ENCODE measurements around the gene PSAT1. TPM values are rescaled to one million over a fixed set of nuclear protein-coding genes. Genes with fewer than 3 reads are reported as not detected.

PSAT1 gene
- total and polyA plus RNA-seq, 4 donors, result 4.0 to 48.4 (median 11.1) TPM

DNA sequence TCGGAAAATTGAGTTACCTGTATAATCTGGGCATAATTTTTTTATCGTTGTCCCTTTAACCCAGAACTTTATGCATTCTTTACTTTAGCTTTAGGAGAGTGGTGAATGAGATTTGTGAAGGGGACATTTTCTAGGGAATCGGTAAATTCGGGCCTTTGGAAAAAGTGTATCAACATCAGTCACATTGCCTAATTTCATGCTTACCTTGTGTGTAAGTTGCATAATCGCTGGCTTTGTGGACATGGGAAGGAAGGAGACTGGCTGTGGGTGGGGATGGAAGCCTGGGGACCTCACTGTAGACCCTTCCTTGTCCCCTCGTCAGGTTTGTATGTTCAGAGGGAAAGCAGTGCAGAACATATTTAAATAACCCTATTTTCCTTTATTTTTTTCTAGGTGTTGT, 3.3 kb downstream of the PSAT1 start:
- no peak overlapping the region for H3K27ac ChIP-seq (ENCODE audit: low read depth in 1 of 2, low read length in 1 of 2)
- H3K36me3 ChIP-seq (ENCODE audit: control insufficient read depth in 4 of 4, insufficient read depth in 4 of 4, low read length in 4 of 4), result no peaks in the 10 kb centered on the region
- no peak overlapping the region for H3K4me3 ChIP-seq
- no peak for DNase-seq
- peaks cover 0 to 29% (median 4%) of the 10 kb centered on the region in 5 donors for H3K4me1 ChIP-seq (ENCODE audit: control insufficient read depth in 5 of 5, insufficient read depth in 5 of 5, low read length in 5 of 5)
- 93% methylated on average over 6 of the region's 6 CpGs for WGBS, 2 donors
- peaks cover 0 to 2% (median 0%) of the 10 kb centered on the region in 4 donors for H3K9me3 ChIP-seq (ENCODE audit: control insufficient read depth in 4 of 4, insufficient read depth in 3 of 4, low read length in 3 of 4)
- TF ChIP-seq, protein P1, sequence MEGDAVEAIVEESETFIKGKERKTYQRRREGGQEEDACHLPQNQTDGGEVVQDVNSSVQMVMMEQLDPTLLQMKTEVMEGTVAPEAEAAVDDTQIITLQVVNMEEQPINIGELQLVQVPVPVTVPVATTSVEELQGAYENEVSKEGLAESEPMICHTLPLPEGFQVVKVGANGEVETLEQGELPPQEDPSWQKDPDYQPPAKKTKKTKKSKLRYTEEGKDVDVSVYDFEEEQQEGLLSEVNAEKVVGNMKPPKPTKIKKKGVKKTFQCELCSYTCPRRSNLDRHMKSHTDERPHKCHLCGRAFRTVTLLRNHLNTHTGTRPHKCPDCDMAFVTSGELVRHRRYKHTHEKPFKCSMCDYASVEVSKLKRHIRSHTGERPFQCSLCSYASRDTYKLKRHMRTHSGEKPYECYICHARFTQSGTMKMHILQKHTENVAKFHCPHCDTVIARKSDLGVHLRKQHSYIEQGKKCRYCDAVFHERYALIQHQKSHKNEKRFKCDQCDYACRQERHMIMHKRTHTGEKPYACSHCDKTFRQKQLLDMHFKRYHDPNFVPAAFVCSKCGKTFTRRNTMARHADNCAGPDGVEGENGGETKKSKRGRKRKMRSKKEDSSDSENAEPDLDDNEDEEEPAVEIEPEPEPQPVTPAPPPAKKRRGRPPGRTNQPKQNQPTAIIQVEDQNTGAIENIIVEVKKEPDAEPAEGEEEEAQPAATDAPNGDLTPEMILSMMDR (IDR thresholded peaks at IDR 0.05; ENCODE audit: control extremely low read depth, extremely low read depth), result no peak
- H3K27me3 ChIP-seq (ENCODE audit: control insufficient read depth in 3 of 3, insufficient read depth in 3 of 3, low read length in 2 of 3), result peaks cover 0 to 2% (median 2%) of the 10 kb centered on the region in 3 donors
- no peak for ATAC-seq (ENCODE audit: insufficient read depth, low FRiP score)
- no peak overlapping the region for H3K9ac ChIP-seq (ENCODE audit: insufficient read depth in 1 of 2, low read length in 2 of 2)

DNA sequence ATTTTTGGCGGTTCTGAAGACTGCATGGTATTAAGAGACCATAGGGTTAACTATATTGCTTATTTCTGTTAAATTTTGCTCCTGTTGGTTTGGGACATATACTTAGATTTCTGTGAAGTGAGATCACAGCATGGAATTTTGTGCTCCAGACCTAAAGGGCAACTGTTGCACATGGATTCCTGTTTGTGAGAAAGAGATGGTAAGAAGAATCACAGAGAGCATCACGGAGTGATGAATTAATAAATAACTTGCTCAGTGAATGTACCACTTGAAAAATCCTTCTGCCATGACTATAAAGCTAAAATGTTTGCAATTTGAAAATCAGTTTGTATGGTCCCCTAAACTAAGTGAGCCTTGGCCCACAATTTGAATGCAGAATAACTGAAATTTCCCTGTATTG, 4.5 kb downstream of the PSAT1 start:
- TF ChIP-seq, protein P1 (IDR thresholded peaks at IDR 0.05; ENCODE audit: control extremely low read depth, extremely low read depth), result no peak
- 95 to 98% methylated on average over 2 of the region's 2 CpGs for WGBS, 2 donors
- H3K27me3 ChIP-seq (ENCODE audit: control insufficient read depth in 3 of 3, insufficient read depth in 3 of 3, low read length in 2 of 3), result peaks cover 0 to 2% (median 2%) of the 10 kb centered on the region in 3 donors

GRCh38 chr9:78303377-78304062, 6.6 kb downstream of the PSAT1 start:
- Histone ChIP-seq H3K9ac (ENCODE audit: insufficient read depth in 1 of 2, low read length in 2 of 2) (no peak overlapping the region), H3K27me3 (ENCODE audit: control insufficient read depth in 3 of 3, insufficient read depth in 3 of 3, low read length in 2 of 3) (peaks cover 0 to 2% (median 2%) of the 10 kb centered on the region in 3 donors), H3K36me3 (ENCODE audit: control insufficient read depth in 4 of 4, insufficient read depth in 4 of 4, low read length in 4 of 4) (no peaks in the 10 kb centered on the region), H3K9me3 (ENCODE audit: control insufficient read depth in 4 of 4, insufficient read depth in 3 of 4, low read length in 3 of 4) (no peaks in the 10 kb centered on the region), H3K4me3 (no peak overlapping the region), H3K4me1 (ENCODE audit: control insufficient read depth in 5 of 5, insufficient read depth in 5 of 5, low read length in 5 of 5) (peaks cover 0 to 1% (median 0%) of the 10 kb centered on the region in 5 donors), H3K27ac (ENCODE audit: low read depth in 1 of 2, low read length in 1 of 2) (no peak overlapping the region)
- 97 to 100% methylated on average over 3 of the region's 3 CpGs for WGBS, 2 donors
- ATAC-seq (ENCODE audit: insufficient read depth, low FRiP score), result no peak
- no peak for DNase-seq
- TF ChIP-seq, protein P1 (IDR thresholded peaks at IDR 0.05; ENCODE audit: control extremely low read depth, extremely low read depth), result no peak

More for the DNA sequence above, 4.5 kb downstream of the PSAT1 start:
- H3K4me3 ChIP-seq, result no peak overlapping the region
- no peak overlapping the region for H3K27ac ChIP-seq (ENCODE audit: low read depth in 1 of 2, low read length in 1 of 2)
- no peaks in the 10 kb centered on the region for H3K36me3 ChIP-seq (ENCODE audit: control insufficient read depth in 4 of 4, insufficient read depth in 4 of 4, low read length in 4 of 4)
- peaks cover 0 to 2% (median 0%) of the 10 kb centered on the region in 4 donors for H3K9me3 ChIP-seq (ENCODE audit: control insufficient read depth in 4 of 4, insufficient read depth in 3 of 4, low read length in 3 of 4)
- H3K9ac ChIP-seq (ENCODE audit: insufficient read depth in 1 of 2, low read length in 2 of 2), result peak overlapping the region in 1 of 2 donors; percentile 11
- peaks cover 0 to 17% (median 4%) of the 10 kb centered on the region in 5 donors for H3K4me1 ChIP-seq (ENCODE audit: control insufficient read depth in 5 of 5, insufficient read depth in 5 of 5, low read length in 5 of 5)
- ATAC-seq (ENCODE audit: insufficient read depth, low FRiP score), result no peak
- no peak for DNase-seq
